Right atrium auricular region (tissue), 2 donors: ENCODE results near the gene MYH11. TPM values are rescaled to one million over a fixed set of nuclear protein-coding genes. Genes with fewer than 3 reads are reported as not detected.
A peak's percentile ranks its signal among the peaks of the same experiment; 100 is the strongest.

Experiments used
- DNase-seq: peaks from one replicate; pipeline ENCODE4 v3.0.0-alpha.2; 2019; ENCODE audit warnings: low spot score
- H3K27ac ChIP-seq, 2 donors: fragments of 200-600 bp; sonication (generic); 1 replicate in 1 of 2; 2 replicates in 1 of 2; pipeline ENCODE4 v1.5.1; 2016 to 2019
- H3K27me3 ChIP-seq, 2 donors: fragments of 200-600 bp; sonication (generic); one replicate each; pipeline versions ENCODE4 v1.5.1 to v1.6.0; 2017 to 2019
- H3K36me3 ChIP-seq: fragments of 200-600 bp; sonication (generic); one replicate; pipeline ENCODE4 v1.5.1; 2016
- H3K4me1 ChIP-seq, 2 donors: fragments of 200-600 bp; sonication (generic); one replicate each; pipeline versions ENCODE4 v1.5.1 to v1.6.0; 2017 to 2019
- H3K4me3 ChIP-seq, 2 donors: fragments of 200-600 bp; sonication (generic); 1 replicate in 1 of 2; 2 replicates in 1 of 2; pipeline ENCODE4 v1.5.1; 2017 to 2019; ENCODE audit warnings: mild to moderate bottlenecking in 1 of 2, moderate library complexity in 1 of 2
- H3K9me3 ChIP-seq, 2 donors: fragments of 200-600 bp; sonication (generic); one replicate each; pipeline ENCODE4 v1.5.1; 2019
- total RNA-seq, 2 donors: library from RNA; depleted of rRNA; stranded (reverse); fragments of >200 nt; gene quantifications; one replicate each; pipeline ENCODE4 v1.1.0, GENCODE V29; 2016
- TF ChIP-seq, protein P1 (sequence below), 2 donors: fragments of 200-600 bp; sonication (generic); IDR thresholded peaks; one replicate each; pipeline ENCODE4 v1.5.1; 2019; ENCODE audit warnings: antibody characterized with exemption in 2 of 2

MYH11 gene
- 10 to 100 TPM; 60.8 to 89.0 TPM for total RNA-seq

DNA sequence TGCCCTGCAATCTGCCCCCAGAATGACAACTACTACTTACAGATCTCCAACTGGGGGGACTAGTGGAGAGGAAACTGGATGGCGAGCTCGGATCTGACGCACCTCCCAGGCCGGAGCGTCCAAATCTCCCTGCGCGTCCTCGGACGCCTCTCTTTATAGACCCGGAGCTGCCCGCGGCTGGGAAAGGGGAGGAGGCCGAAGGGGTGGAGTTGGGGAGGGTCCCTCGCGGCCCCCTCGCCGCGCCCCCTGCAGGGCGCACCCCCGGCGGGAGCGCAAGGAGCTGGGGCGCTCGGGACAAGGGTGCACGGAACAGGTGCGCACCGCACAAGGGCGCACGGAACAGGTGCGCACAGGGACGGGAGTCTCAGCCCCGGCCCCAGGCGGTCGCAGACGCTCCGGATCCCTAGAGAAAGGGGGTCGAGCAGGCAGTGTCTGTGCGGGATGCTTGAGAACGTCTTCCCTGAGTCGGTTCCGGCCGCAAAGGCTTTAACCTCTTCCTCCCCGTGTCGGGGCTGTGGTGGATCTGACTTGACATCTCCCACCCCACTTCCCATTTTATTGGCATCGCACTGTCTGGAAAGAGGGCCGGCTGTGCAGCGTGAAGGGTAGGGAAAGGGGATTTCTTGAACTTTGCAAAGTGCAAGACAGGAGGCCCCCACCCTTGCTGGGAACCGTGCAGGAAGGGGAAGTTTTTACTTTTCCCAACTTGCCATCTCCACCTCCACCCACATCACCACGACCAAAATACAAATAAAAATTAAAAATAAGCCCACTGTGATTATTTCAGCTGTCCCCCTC lies at the start of gene MYH11:
MYH11 (minus strand) TSS at position 128 of the 798 bp plus-strand sequence. CDS start 18,776 bp downstream, outside the sequence.
- Histone ChIP-seq H3K36me3 (no peaks in the 10 kb centered on the region), H3K9me3 (no peaks in the 10 kb centered on the region), H3K27me3 (peaks cover 3 to 7% of the 10 kb centered on the region in 2 donors), H3K27ac (peak within 1 kb of the TSS; percentile 35 to 79), H3K4me3 (peak within 1 kb of the TSS; percentile 46 to 47), H3K4me1 (peaks cover 0 to 23% of the 10 kb centered on the region in 2 donors)
- TF ChIP-seq, protein P1, sequence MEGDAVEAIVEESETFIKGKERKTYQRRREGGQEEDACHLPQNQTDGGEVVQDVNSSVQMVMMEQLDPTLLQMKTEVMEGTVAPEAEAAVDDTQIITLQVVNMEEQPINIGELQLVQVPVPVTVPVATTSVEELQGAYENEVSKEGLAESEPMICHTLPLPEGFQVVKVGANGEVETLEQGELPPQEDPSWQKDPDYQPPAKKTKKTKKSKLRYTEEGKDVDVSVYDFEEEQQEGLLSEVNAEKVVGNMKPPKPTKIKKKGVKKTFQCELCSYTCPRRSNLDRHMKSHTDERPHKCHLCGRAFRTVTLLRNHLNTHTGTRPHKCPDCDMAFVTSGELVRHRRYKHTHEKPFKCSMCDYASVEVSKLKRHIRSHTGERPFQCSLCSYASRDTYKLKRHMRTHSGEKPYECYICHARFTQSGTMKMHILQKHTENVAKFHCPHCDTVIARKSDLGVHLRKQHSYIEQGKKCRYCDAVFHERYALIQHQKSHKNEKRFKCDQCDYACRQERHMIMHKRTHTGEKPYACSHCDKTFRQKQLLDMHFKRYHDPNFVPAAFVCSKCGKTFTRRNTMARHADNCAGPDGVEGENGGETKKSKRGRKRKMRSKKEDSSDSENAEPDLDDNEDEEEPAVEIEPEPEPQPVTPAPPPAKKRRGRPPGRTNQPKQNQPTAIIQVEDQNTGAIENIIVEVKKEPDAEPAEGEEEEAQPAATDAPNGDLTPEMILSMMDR (IDR thresholded peaks at IDR 0.05): no peak
- no peak for DNase-seq

DNA sequence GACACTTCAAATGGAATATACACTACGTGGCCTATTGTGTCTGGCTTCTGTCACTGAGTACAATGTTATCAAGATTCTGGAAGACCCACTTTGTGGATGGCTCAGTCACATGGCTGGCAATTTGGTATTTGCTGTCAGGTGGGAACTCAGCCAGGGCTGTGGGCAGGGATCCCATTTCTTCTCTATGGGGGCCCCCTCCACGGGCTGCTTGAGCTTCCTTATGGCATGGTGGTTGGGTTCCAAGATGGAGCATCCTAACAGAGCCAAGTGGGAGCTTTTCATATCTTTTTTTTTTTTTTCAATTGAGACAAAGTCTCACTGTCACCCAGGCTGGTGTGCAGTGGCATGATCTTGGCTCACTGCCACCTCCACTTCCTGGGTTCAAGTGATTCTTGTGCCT lies 49.6 kb upstream of the MYH11 start:
- no peaks in the 10 kb centered on the region for H3K36me3 ChIP-seq
- H3K4me3 ChIP-seq: no peak overlapping the region
- no peaks in the 10 kb centered on the region for H3K27me3 ChIP-seq
- TF ChIP-seq, protein P1 (IDR thresholded peaks at IDR 0.05): no peak
- H3K4me1 ChIP-seq: no peaks in the 10 kb centered on the region
- no peak overlapping the region for H3K27ac ChIP-seq
- no peak for DNase-seq
- no peaks in the 10 kb centered on the region for H3K9me3 ChIP-seq

DNA sequence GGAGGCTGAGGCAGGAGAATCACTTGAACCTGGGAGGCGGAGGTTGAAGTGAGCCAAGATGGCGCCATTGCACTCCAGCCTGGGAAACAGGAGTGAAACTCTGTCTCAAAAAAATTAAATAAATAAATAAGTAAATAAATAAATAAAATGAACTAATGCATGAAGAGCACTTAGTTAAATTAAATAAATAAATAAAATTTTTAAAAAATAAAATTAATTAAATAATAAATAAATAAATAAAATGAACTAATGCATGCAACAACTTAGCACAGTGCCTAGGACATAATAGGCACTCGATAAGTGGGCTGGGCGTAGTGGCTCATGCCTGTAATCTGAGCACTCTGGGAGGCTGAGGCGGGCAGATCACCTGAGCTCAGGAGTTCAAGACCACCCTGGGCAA lies 47.1 kb upstream of the MYH11 start:
- no peaks in the 10 kb centered on the region for H3K9me3 ChIP-seq

DNA sequence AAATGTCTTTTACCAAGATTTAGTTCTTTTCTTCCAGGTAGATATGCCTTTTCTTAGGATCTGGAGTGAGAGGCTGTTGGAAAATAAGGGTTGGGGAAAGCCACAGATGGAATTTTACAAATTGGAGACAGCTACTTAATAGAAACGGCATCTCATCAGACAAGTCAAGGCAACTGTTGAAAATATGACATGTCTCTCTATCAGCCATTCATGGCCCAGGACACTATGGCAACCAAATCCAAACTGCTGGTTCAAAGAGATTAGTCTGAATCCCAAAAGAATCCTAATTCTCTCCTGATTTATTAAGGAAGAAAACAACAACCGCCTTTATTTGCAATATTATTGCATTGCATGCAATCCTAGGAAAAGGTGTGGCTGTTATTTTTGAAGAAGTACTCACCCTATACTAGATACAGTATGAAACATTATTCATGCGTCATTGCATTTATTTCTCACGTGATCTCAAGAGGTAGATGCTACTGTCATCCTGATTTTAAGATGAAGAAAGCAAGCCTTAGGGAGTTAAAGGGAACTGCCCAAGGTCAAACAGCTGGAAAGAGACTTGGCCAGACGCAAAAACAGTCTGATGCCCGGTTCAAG lies 44.2 kb upstream of the MYH11 start:
- no peak for DNase-seq
- TF ChIP-seq, protein P1 (IDR thresholded peaks at IDR 0.05): no peak
- no peaks in the 10 kb centered on the region for H3K9me3 ChIP-seq
- no peak overlapping the region for H3K4me3 ChIP-seq
- H3K27ac ChIP-seq: no peak overlapping the region
- no peaks in the 10 kb centered on the region for H3K4me1 ChIP-seq
- no peaks in the 10 kb centered on the region for H3K27me3 ChIP-seq
- H3K36me3 ChIP-seq: no peaks in the 10 kb centered on the region

More for the DNA sequence above, 47.1 kb upstream of the MYH11 start:
- Histone ChIP-seq H3K4me3 (no peak overlapping the region), H3K4me1 (no peaks in the 10 kb centered on the region), H3K27me3 (no peaks in the 10 kb centered on the region), H3K27ac (no peak overlapping the region), H3K36me3 (no peaks in the 10 kb centered on the region)
- TF ChIP-seq, protein P1 (IDR thresholded peaks at IDR 0.05): no peak
- DNase-seq: no peak

DNA sequence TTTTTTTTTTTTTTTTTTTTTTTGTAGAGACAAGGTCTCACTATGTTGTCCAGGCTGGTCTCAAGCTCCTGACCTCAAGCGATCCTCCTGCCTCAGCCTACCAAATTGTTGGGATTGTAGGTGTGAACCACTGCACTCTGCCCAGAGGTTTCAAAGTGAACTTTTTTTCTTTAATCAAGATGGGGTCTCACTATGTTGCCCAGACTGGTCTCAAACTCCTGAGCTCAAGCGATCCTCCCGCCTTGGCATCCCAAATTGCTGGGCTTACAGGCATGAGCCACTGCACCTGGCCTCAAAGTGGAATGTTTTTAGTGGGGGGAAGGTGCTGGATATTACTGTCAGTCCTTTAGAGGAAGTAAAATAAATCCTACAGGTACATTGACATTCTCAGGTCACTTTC lies 43.5 kb upstream of the MYH11 start:
- no peak overlapping the region for H3K27ac ChIP-seq
- no peak overlapping the region for H3K4me3 ChIP-seq
- no peaks in the 10 kb centered on the region for H3K36me3 ChIP-seq
- TF ChIP-seq, protein P1 (IDR thresholded peaks at IDR 0.05): no peak
- no peak for DNase-seq
- H3K4me1 ChIP-seq: no peaks in the 10 kb centered on the region
- no peaks in the 10 kb centered on the region for H3K9me3 ChIP-seq
- H3K27me3 ChIP-seq: no peaks in the 10 kb centered on the region
